Gastrocnemius medialis (tissue), 4 donors: ENCODE data around the gene CALML4.

Source experiments
- POLR2A ChIP-seq, 2 donors: fragments of 450-650 bp; IDR thresholded peaks; one replicate each; pipeline ENCODE4 v1.6.1; 2017; ENCODE audit warnings: antibody characterized with exemption in 2 of 2, mild to moderate bottlenecking in 2 of 2, moderate library complexity in 2 of 2
- TF ChIP-seq, protein P1 (sequence below), 5 experiments: fragments of 450-650 bp in 3 of 5; fragments of 200-600 bp in 2 of 5; sonication (generic) in 2 of 5; IDR thresholded peaks in 4 of 5; conservative IDR thresholded peaks in 1 of 5; 1 replicate in 4 of 5; 2 replicates in 1 of 5; pipeline ENCODE4 v1.5.1; 2016 to 2019; ENCODE audit warnings: antibody characterized with exemption in 5 of 5, mild to moderate bottlenecking in 3 of 5, moderate library complexity in 3 of 5

DNA sequence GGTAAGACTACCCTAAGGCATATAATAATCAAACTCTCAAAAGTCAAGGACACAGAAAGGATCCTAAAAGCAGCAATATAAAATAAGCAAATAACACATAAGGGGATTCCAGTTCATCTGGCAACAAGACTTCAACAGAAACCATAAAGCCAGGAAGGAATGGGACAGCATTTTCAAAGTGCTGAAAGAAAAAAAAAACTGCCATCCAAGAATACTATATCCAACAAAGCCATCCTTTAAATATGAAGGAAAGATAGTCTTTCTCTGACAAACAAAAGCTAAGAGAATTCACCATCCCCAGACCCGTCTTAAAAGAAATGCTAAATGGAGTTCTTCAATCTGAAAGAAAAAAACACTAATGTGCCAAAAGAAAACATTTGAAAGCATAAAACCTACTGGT lies 39.1 kb upstream of the CALML4 start:
- TF ChIP-seq, protein P1, sequence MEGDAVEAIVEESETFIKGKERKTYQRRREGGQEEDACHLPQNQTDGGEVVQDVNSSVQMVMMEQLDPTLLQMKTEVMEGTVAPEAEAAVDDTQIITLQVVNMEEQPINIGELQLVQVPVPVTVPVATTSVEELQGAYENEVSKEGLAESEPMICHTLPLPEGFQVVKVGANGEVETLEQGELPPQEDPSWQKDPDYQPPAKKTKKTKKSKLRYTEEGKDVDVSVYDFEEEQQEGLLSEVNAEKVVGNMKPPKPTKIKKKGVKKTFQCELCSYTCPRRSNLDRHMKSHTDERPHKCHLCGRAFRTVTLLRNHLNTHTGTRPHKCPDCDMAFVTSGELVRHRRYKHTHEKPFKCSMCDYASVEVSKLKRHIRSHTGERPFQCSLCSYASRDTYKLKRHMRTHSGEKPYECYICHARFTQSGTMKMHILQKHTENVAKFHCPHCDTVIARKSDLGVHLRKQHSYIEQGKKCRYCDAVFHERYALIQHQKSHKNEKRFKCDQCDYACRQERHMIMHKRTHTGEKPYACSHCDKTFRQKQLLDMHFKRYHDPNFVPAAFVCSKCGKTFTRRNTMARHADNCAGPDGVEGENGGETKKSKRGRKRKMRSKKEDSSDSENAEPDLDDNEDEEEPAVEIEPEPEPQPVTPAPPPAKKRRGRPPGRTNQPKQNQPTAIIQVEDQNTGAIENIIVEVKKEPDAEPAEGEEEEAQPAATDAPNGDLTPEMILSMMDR (IDR thresholded peaks at IDR 0.05 in 4 of 5, conservative IDR thresholded peaks at IDR 0.05 in 1 of 5): no peak
- TF ChIP-seq POLR2A (IDR thresholded peaks at IDR 0.05): no peak
